Cardiac muscle cell (in vitro differentiated cells and primary cell): Measurements from ENCODE around the gene RAMACL. TPM values are rescaled to one million over a fixed set of nuclear protein-coding genes. Genes with fewer than 3 reads are reported as not detected.

Source experiments
- DNase-seq, 2 donors: peaks; one replicate each; pipeline versions ENCODE4 v3.0.0 to v3.0.0-alpha.2; 2010 to 2017; ENCODE audit warnings: low read depth in 1 of 2, low spot score in 1 of 2
- H3K27ac ChIP-seq: fragments of 200-600 bp; sonication (generic); 2 replicates; pipeline ENCODE4 v1.5.1; 2016
- H3K27me3 ChIP-seq: fragments of 200-600 bp; sonication (generic); 2 replicates; pipeline ENCODE4 v1.6.0; 2016; ENCODE audit warnings: control low read depth
- H3K36me3 ChIP-seq: fragments of 200-600 bp; sonication (generic); 2 replicates; pipeline ENCODE4 v1.5.1; 2016; ENCODE audit warnings: control low read depth
- H3K4me1 ChIP-seq: fragments of 200-600 bp; sonication (generic); 2 replicates; pipeline ENCODE4 v1.8.1; 2017; ENCODE audit warnings: low read depth, mild to moderate bottlenecking, mixed run types
- H3K4me3 ChIP-seq: fragments of 200-600 bp; sonication (generic); 2 replicates; pipeline ENCODE4 v1.5.1; 2016; ENCODE audit warnings: mild to moderate bottlenecking
- H3K9me3 ChIP-seq: fragments of 200-600 bp; sonication (generic); 2 replicates; pipeline ENCODE4 v1.5.1; 2017; ENCODE audit warnings: low read depth, mild to moderate bottlenecking, control low read depth
- CTCF ChIP-seq: IDR thresholded peaks from 2 replicates; pipeline ENCODE4 v1.5.1; 2012; ENCODE audit warnings: low read depth, mild to moderate bottlenecking, low read length
- polyA plus RNA-seq: library from polyadenylated mRNA; unstranded; fragments of >200 nt; fragmentation: Nextera tagmentation; extraction: Ambion mirVana; gene quantifications from 2 replicates; pipeline ENCODE4 v1.2.1, GENCODE V29; 2016
- total RNA-seq: library from RNA; depleted of rRNA; stranded (reverse); fragments of >200 nt; gene quantifications from 2 replicates; pipeline ENCODE4 v1.2.3, GENCODE V29; 2016

RAMACL gene
- total and polyA plus RNA-seq, 2 experiments from 2014 or later, result 0.44 to 0.45 TPM

- H3K36me3 ChIP-seq, result no peaks in the 10 kb centered on the region
- no peaks in the 10 kb centered on the region for H3K4me1 ChIP-seq
- H3K27ac ChIP-seq, result no peak overlapping the region
- no peak for DNase-seq
- TF ChIP-seq CTCF, result no peak
- no peaks in the 10 kb centered on the region for H3K9me3 ChIP-seq
- H3K4me3 ChIP-seq, result no peak overlapping the region
- H3K27me3 ChIP-seq, result peaks cover 28% of the 10 kb centered on the region
These were observed 44.0 kb upstream of the RAMACL start for GRCh38 chr6:166630462-166630861.

- no peak overlapping the region for H3K4me3 ChIP-seq
- peaks cover 36% of the 10 kb centered on the region for H3K27me3 ChIP-seq
- no peaks in the 10 kb centered on the region for H3K36me3 ChIP-seq
- no peak overlapping the region for H3K27ac ChIP-seq
- no peaks in the 10 kb centered on the region for H3K4me1 ChIP-seq
- no peaks in the 10 kb centered on the region for H3K9me3 ChIP-seq
- no peak for TF ChIP-seq CTCF
- peak in 1 of 2 donors; percentile 57 for DNase-seq
These were observed 43.1 kb upstream of the RAMACL start for GRCh38 chr6:166629628-166630027.

GRCh38 chr6:166627875-166628801 lies 41.7 kb upstream of the RAMACL start:
- H3K36me3 ChIP-seq, result no peaks in the 10 kb centered on the region
- H3K4me1 ChIP-seq, result no peaks in the 10 kb centered on the region
- H3K27me3 ChIP-seq, result peaks cover 41% of the 10 kb centered on the region
- DNase-seq, result peak; percentile 61 to 74
- no peak for TF ChIP-seq CTCF
- H3K27ac ChIP-seq, result peak overlapping the region; percentile 81
- H3K4me3 ChIP-seq, result peak overlapping the region; percentile 62
- H3K9me3 ChIP-seq, result no peaks in the 10 kb centered on the region

- Histone ChIP-seq H3K27ac (peak within 1 kb of the TSS; percentile 81), H3K27me3 (peaks cover 41% of the 10 kb centered on the region), H3K9me3 (no peaks in the 10 kb centered on the region), H3K36me3 (no peaks in the 10 kb centered on the region), H3K4me1 (no peaks in the 10 kb centered on the region), H3K4me3 (peak within 1 kb of the TSS; percentile 74)
- TF ChIP-seq CTCF, result no peak
- DNase-seq, result peak; percentile 99 to 100
These were observed 40.8 kb upstream of the RAMACL start, which contains the start of gene RPS6KA2 for GRCh38 chr6:166627033-166627874. Gene RPS6KA2 (minus strand): TSS chr6:166627251. CDS start chr6:166627019, 232 bp downstream.

- H3K36me3 ChIP-seq, result no peaks in the 10 kb centered on the region
- H3K4me3 ChIP-seq, result peak overlapping the region; percentile 74
- no peak for TF ChIP-seq CTCF
- no peaks in the 10 kb centered on the region for H3K4me1 ChIP-seq
- no peak overlapping the region for H3K27ac ChIP-seq
- H3K27me3 ChIP-seq, result peaks cover 39% of the 10 kb centered on the region
- H3K9me3 ChIP-seq, result no peaks in the 10 kb centered on the region
- peak; percentile 58 to 66 for DNase-seq
These were observed 39.9 kb upstream of the RAMACL start for GRCh38 chr6:166626177-166627032.
